GM12878 (cell line): ENCODE measurements around the gene RGS14. TPM values are rescaled to one million over a fixed set of nuclear protein-coding genes. Genes with fewer than 3 reads are reported as not detected.

Experiments used
- ATAC-seq: fragments of 200-7000 bp; cut with Tn5 transposase; 3 replicates; pipeline ENCODE4 v1.9.1; 2020; ENCODE audit warnings: mild to moderate bottlenecking, moderate library complexity
- BruUV-seq: library from RNA; stranded (reverse); fragments of 400-500 nt; replicated peaks from 2 replicates; lab custom pipeline; 2021; lab: Mats Ljungman, UMichigan
- CTCF ChIA-PET: fragments of 300-600 bp; sonication (Branson Sonifier 250); formaldehyde crosslinking; extraction: SDS; loops from one replicate; lab custom pipeline; 2021; ENCODE audit warnings: inconsistent platforms; lab: Yijun Ruan, JAX
- POLR2A ChIA-PET: fragments of 350-600 bp; formaldehyde crosslinking; extraction: SDS; loops from one replicate; lab custom pipeline; 2021; ENCODE audit warnings: inconsistent platforms; lab: Charles Lee
- RAD21 ChIA-PET: fragments of 300-600 bp; sonication (Branson Sonifier 250); formaldehyde crosslinking; loops from one replicate; lab custom pipeline; 2023; ENCODE audit warnings: antibody characterized with exemption; ENCODE audit not compliant: unreplicated experiment; lab: Charles Lee
- SMC1A ChIA-PET: fragments of 300-600 bp; sonication (Branson Sonifier 250); formaldehyde crosslinking; loops from one replicate; lab custom pipeline; 2023; ENCODE audit not compliant: unreplicated experiment, uncharacterized antibody; lab: Charles Lee
- DNase-seq: peaks from one replicate; pipeline ENCODE4 v3.0.0-alpha.2; 2011; ENCODE audit warnings: low read depth, low spot score
- FAIRE-seq: peaks from 3 replicates; lab custom pipeline; 2011; peaks lifted over from hg19 to GRCh38; lab: Jason Lieb, UNC
- H2AFZ ChIP-seq: 2 replicates; pipeline ENCODE4 v1.6.0; 2011; ENCODE audit warnings: low read depth, low read length, control low read depth; ENCODE audit not compliant: control insufficient read depth
- H3K27ac ChIP-seq: 2 replicates; pipeline ENCODE4 v1.5.1; 2011; ENCODE audit warnings: control low read depth; ENCODE audit not compliant: control insufficient read depth, insufficient read depth
- H3K27me3 ChIP-seq, 2 experiments: replicated peaks in 1 of 2; 2 replicates each; pipeline versions ENCODE4 v1.6.0 to v1.6.1; 2011; ENCODE audit warnings: low read length in 1 of 2; ENCODE audit not compliant: control insufficient read depth in 2 of 2, insufficient read depth in 2 of 2
- H3K36me3 ChIP-seq, 2 experiments: 2 replicates each; pipeline ENCODE4 v1.5.1; 2011; ENCODE audit warnings: low read length in 1 of 2; ENCODE audit not compliant: control insufficient read depth in 2 of 2, insufficient read depth in 2 of 2
- H3K4me1 ChIP-seq: 2 replicates; pipeline ENCODE4 v1.6.1; 2011; ENCODE audit warnings: mild to moderate bottlenecking, low read length, moderate library complexity, mixed read lengths; ENCODE audit not compliant: control insufficient read depth, insufficient read depth
- H3K4me2 ChIP-seq: 2 replicates; pipeline ENCODE4 v1.6.0; 2011; ENCODE audit warnings: control low read depth; ENCODE audit not compliant: control insufficient read depth, insufficient read depth
- H3K4me3 ChIP-seq: fragments of 200-600 bp; sonication (generic); 2 replicates; pipeline ENCODE4 v1.5.1; 2016
- H3K79me2 ChIP-seq: 2 replicates; pipeline ENCODE4 v1.6.0; 2011; ENCODE audit warnings: low read length; ENCODE audit not compliant: control insufficient read depth, insufficient read depth
- H3K9ac ChIP-seq: 2 replicates; pipeline ENCODE4 v1.8.0; 2011; ENCODE audit warnings: low read length, control low read depth, mixed read lengths; ENCODE audit not compliant: control insufficient read depth, insufficient read depth
- H3K9me3 ChIP-seq: replicated peaks from 3 replicates; pipeline ENCODE4 v1.5.1; 2011; ENCODE audit warnings: mild to moderate bottlenecking, low read length; ENCODE audit not compliant: control insufficient read depth, insufficient read depth
- H4K20me1 ChIP-seq: 2 replicates; pipeline ENCODE4 v1.6.0; 2011; ENCODE audit not compliant: control insufficient read depth, insufficient read depth
- ASH2L ChIP-seq: fragments of 300-600, 200-600 bp; sonication (generic); IDR thresholded peaks from 2 replicates; pipeline ENCODE4 v1.6.1; 2017; ENCODE audit warnings: low read depth, mild to moderate bottlenecking, borderline replicate concordance
- CBX3 ChIP-seq: fragments of 200-600 bp; sonication (generic); IDR thresholded peaks from 2 replicates; pipeline ENCODE4 v1.6.1; 2016; ENCODE audit warnings: low read depth, borderline replicate concordance
- E4F1 ChIP-seq: fragments of 450-650 bp; IDR thresholded peaks from 2 replicates; pipeline ENCODE4 v1.6.1; 2018; ENCODE audit warnings: borderline replicate concordance, mild to moderate bottlenecking; ENCODE audit not compliant: partially characterized antibody
- EED ChIP-seq: sonication (generic); IDR thresholded peaks from 2 replicates; pipeline ENCODE4 v1.6.1; 2016; ENCODE audit warnings: antibody characterized with exemption, low read depth
- IRF4 ChIP-seq: IDR thresholded peaks from 2 replicates; pipeline ENCODE4 v1.6.1; 2011; ENCODE audit warnings: low read depth, low read length
- MYC ChIP-seq: IDR thresholded peaks from 2 replicates; pipeline ENCODE4 v1.6.1; 2011; ENCODE audit warnings: mild to moderate bottlenecking, low read length, moderate library complexity, inconsistent platforms; ENCODE audit not compliant: insufficient read depth, insufficient replicate concordance, insufficient read length, severe bottlenecking
- NBN ChIP-seq: fragments of 450-650 bp; IDR thresholded peaks from 2 replicates; pipeline ENCODE4 v1.6.1; 2016
- NFIC ChIP-seq: IDR thresholded peaks from 2 replicates; pipeline ENCODE4 v1.6.1; 2012; ENCODE audit warnings: low read depth, mild to moderate bottlenecking, inconsistent platforms, low read length, moderate library complexity
- RFX5 ChIP-seq: IDR thresholded peaks from 2 replicates; pipeline ENCODE4 v1.6.1; 2011; ENCODE audit warnings: low read depth, low read length, improper control_type of control experiment
- SP1 ChIP-seq: IDR thresholded peaks from one replicate; pipeline ENCODE4 v1.6.1; 2011; ENCODE audit warnings: low read depth, low read length
- USF1 ChIP-seq: IDR thresholded peaks from 2 replicates; pipeline ENCODE4 v1.6.1; 2011; ENCODE audit warnings: borderline replicate concordance, low read depth, mild to moderate bottlenecking, moderate library complexity, mixed read lengths, low read length; ENCODE audit not compliant: insufficient read depth; ENCODE audit errors: extremely low read length
- ZNF217 ChIP-seq: fragments of 450-650 bp; IDR thresholded peaks from 2 replicates; pipeline ENCODE4 v1.6.1; 2017; ENCODE audit warnings: antibody characterized with exemption, mild to moderate bottlenecking
- WGBS: methylation state at CpG from one replicate; pipeline ENCODE4 v1.1.6; 2016; ENCODE audit warnings: low lambda C conversion rate; ENCODE audit not compliant: insufficient replicate concordance, insufficient coverage; ENCODE audit errors: missing lambda C conversion rate; 5-methylcytosine and 5-hydroxymethylcytosine counted together
- in situ Hi-C: fragments of 300-500 bp; cut with MboI; formaldehyde crosslinking; loops from 9 replicates; pipeline ENCODE4 v1.14.3; 2018; ENCODE audit warnings: mixed read lengths
- intact Hi-C: fragments of 100-400 bp; cut with micrococcal nuclease; formaldehyde crosslinking; loops from one replicate; pipeline ENCODE4 v1.14.2; 2022; ENCODE audit not compliant: unreplicated experiment
- polyA plus RNA-seq, 11 experiments: library from polyadenylated mRNA; depleted of rRNA in 4 of 11; unstranded in 6 of 11; stranded (reverse) in 5 of 11; fragments of >200 nt; fragmentation: Nextera tagmentation in 4 of 11; fragmentation: Illumina TruSeq in 1 of 11; extraction: Ambion mirVana in 4 of 11; extraction: Trizol in 1 of 11; gene quantifications; 1 replicate in 1 of 11; 2 replicates in 10 of 11; pipeline versions ENCODE4 v1.2.1 to v1.2.3, GENCODE V29; 2011 to 2016; ENCODE audit warnings: inconsistent platforms in 2 of 11, missing spikeins in 2 of 11, low read depth in 1 of 11
- total RNA-seq, 4 experiments: library from RNA; depleted of rRNA in 3 of 4; stranded (reverse); fragments of >200 nt in 3 of 4; fragmentation: Illumina TruSeq in 1 of 4; extraction: Trizol in 1 of 4; gene quantifications; 2 replicates each; pipeline versions ENCODE4 v1.2.1 to v1.2.3, GENCODE V29; 2013 to 2021
- TF ChIP-seq, protein P1 (sequence below): fragments of 450-650 bp; IDR thresholded peaks from 2 replicates; pipeline ENCODE4 v1.6.1; 2017; ENCODE audit warnings: mild to moderate bottlenecking, moderate library complexity

RGS14 gene
- total and polyA plus RNA-seq, 10 of the 15 experiments (the other 5 are each of a cell fraction or from before 2014, with no cell fraction given) = 0.19 to 88.7 (median 54.8) TPM

DNA sequence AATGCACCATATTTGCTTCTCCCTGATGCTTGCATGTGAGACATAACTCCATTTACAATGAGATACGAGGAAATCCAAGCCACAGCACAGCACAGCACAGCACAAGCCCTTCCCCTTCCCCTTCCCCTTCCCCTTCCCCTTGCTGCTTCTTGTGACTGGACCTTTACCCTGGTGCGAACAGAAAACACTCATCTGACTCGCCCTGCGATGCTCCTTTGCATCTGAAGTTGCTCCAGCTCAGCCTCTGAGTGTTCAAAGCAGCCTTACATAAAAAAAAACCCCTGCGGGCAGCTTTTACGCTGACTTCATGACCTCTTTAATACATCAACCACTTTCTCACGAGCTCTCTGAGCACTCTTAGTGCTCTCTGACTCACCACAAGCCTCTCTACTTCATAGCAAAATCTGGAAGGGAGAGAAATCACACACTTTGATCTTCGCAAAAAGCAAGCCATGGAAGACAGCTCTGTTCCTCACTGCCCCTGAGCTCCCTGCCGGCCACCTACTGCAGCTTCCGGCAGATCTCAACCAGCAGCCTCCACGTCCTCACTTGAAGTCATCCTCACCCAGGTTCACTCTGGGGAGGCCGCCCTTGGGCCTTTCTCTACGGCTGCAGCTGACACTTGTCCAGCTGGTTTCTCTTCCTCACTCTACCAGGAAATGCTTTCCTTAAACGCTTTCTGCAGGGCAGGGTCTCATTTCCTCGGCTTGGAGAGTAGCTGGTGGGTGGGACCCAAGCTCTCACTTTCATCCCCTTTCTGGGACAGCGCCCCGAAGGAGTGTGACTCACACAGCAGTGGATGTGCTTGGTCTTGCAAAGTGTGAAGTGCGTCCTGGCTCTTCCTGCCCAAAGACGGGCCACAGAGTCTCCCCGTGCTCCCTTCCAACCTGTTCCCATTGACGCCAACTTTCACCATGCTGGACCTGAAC is 31.8 kb downstream of the RGS14 start:
- peaks cover 26% of the 10 kb centered on the region for H3K4me1 ChIP-seq
- CTCF ChIA-PET = interaction anchor here (0.5 to 8.4 kb wide), 35 partner anchors 11 to 277 kb away, joined by 3 to 240 read pairs (median 11); partner anchors contain the start of genes B4GALT7, DOK3, F12 and GRK6
- TF ChIP-seq SP1 (no peak), ASH2L (no peak), CBX3 (no peak), E4F1 (no peak), IRF4 (no peak), NFIC (peak; percentile 58; the same call in 1 of the 2 replicates), RFX5 (no peak), USF1 (no peak), NBN (0 out of 2 replicates have a peak, but pooled peaks have one; percentile 26), EED (no peak; the same call in 1 of the 2 replicates), ZNF217 (no peak), MYC (no peak)
- TF ChIP-seq, protein P1, sequence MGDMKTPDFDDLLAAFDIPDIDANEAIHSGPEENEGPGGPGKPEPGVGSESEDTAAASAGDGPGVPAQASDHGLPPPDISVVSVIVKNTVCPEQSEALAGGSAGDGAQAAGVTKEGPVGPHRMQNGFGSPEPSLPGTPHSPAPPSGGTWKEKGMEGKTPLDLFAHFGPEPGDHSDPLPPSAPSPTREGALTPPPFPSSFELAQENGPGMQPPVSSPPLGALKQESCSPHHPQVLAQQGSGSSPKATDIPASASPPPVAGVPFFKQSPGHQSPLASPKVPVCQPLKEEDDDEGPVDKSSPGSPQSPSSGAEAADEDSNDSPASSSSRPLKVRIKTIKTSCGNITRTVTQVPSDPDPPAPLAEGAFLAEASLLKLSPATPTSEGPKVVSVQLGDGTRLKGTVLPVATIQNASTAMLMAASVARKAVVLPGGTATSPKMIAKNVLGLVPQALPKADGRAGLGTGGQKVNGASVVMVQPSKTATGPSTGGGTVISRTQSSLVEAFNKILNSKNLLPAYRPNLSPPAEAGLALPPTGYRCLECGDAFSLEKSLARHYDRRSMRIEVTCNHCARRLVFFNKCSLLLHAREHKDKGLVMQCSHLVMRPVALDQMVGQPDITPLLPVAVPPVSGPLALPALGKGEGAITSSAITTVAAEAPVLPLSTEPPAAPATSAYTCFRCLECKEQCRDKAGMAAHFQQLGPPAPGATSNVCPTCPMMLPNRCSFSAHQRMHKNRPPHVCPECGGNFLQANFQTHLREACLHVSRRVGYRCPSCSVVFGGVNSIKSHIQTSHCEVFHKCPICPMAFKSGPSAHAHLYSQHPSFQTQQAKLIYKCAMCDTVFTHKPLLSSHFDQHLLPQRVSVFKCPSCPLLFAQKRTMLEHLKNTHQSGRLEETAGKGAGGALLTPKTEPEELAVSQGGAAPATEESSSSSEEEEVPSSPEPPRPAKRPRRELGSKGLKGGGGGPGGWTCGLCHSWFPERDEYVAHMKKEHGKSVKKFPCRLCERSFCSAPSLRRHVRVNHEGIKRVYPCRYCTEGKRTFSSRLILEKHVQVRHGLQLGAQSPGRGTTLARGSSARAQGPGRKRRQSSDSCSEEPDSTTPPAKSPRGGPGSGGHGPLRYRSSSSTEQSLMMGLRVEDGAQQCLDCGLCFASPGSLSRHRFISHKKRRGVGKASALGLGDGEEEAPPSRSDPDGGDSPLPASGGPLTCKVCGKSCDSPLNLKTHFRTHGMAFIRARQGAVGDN = 0 out of 2 replicates have a peak, but pooled peaks have one; percentile 44

More for the DNA sequence above, 31.8 kb downstream of the RGS14 start:
- Histone ChIP-seq H3K4me2 (peak overlapping the region; percentile 47), H3K79me2 (no peaks in the 10 kb centered on the region), H3K27ac (peak overlapping the region; percentile 67), H3K9me3 (no peaks in the 10 kb centered on the region), H3K9ac (peak overlapping the region; percentile 16), H3K4me3 (no peak overlapping the region), H3K27me3 (no peaks in the 10 kb centered on the region), H3K36me3 (no peaks in the 10 kb centered on the region), H2AFZ (no peak overlapping the region; the same call in 1 of the 2 replicates), H4K20me1 (no peaks in the 10 kb centered on the region)
- no TSS peak for BruUV-seq
- 3% methylated on average over 21 of the region's 21 CpGs for WGBS
- ChIA-PET RAD21 (interaction anchor here (0.7 to 6.2 kb wide), 32 partner anchors 11 to 276 kb away, joined by 3 to 120 read pairs (median 10); partner anchors contain the start of genes GRK6, LMAN2, PDLIM7 and PFN3), SMC1A (interaction anchor here (0.6 to 5.2 kb wide), 33 partner anchors 11 to 482 kb away, joined by 3 to 97 read pairs (median 8); partner anchors contain the start of genes LMAN2, MXD3, PDLIM7 and PFN3), POLR2A (interaction anchor here (0.5 to 6.0 kb wide), 21 partner anchors 11 to 1171 kb away, joined by 3 to 56 read pairs (median 9); partner anchors contain the start of genes LMAN2, PDLIM7 and RGS14)
- intact Hi-C loops = loop anchor here (1.0 to 5.0 kb wide), 5 partner anchors 25 to 203 kb away; partner anchors contain the start of gene TMED9
- ATAC-seq (peak; percentile 67), DNase-seq (peak; percentile 71), FAIRE-seq (peak; percentile 73)
- in situ Hi-C loops = loop anchor here (25.0 kb wide), 1 partner anchor 1352 kb away; no protein-coding TSS in a partner anchor
